Measurements from ENCODE around the gene FAT3. TPM values are rescaled to one million over a fixed set of nuclear protein-coding genes. Genes with fewer than 3 reads are reported as not detected.
A peak's percentile ranks its signal among the peaks of the same experiment; 100 is the strongest.

FAT3 gene
- total and polyA plus RNA-seq, 2 donors from 2014 or later: 0.09 to 2.6 TPM

GRCh38 chr11:92225568-92226330 is 1.1 kb downstream of the FAT3 start:
- Histone ChIP-seq H3K27me3 (ENCODE audit: control insufficient read depth, insufficient read depth, low read length) (no peaks in the 10 kb centered on the region), H3K4me1 (ENCODE audit: control insufficient read depth in 2 of 3, insufficient read depth in 2 of 3, low read depth in 1 of 3, low read length in 3 of 3) (peaks cover 0 to 3% (median 0%) of the 10 kb centered on the region in 3 donors), H3K4me3 (ENCODE audit: low read length in 3 of 3) (peak overlapping the region in 2 of 3 donors; percentile 37 to 42), H3K9ac (ENCODE audit: low read length in 3 of 3) (no peak overlapping the region), H3K36me3 (ENCODE audit: control insufficient read depth in 2 of 3, insufficient read depth in 3 of 3, low read length in 3 of 3) (no peaks in the 10 kb centered on the region), H3K27ac (ENCODE audit: low read depth in 2 of 2, low read length in 2 of 2) (no peak overlapping the region), H3K9me3 (ENCODE audit: control insufficient read depth in 2 of 3, insufficient read depth in 1 of 3, low read length in 3 of 3) (no peaks in the 10 kb centered on the region)
- intact Hi-C loops (cut with DNase I): no loop called here
- peak; percentile 72 to 83 (median 79) for DNase-seq
- no peak for FAIRE-seq
- TF ChIP-seq, protein P1, sequence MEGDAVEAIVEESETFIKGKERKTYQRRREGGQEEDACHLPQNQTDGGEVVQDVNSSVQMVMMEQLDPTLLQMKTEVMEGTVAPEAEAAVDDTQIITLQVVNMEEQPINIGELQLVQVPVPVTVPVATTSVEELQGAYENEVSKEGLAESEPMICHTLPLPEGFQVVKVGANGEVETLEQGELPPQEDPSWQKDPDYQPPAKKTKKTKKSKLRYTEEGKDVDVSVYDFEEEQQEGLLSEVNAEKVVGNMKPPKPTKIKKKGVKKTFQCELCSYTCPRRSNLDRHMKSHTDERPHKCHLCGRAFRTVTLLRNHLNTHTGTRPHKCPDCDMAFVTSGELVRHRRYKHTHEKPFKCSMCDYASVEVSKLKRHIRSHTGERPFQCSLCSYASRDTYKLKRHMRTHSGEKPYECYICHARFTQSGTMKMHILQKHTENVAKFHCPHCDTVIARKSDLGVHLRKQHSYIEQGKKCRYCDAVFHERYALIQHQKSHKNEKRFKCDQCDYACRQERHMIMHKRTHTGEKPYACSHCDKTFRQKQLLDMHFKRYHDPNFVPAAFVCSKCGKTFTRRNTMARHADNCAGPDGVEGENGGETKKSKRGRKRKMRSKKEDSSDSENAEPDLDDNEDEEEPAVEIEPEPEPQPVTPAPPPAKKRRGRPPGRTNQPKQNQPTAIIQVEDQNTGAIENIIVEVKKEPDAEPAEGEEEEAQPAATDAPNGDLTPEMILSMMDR (IDR thresholded peaks at IDR 0.05; ENCODE audit: borderline replicate concordance, extremely low read depth, insufficient read depth): no peak

DNA sequence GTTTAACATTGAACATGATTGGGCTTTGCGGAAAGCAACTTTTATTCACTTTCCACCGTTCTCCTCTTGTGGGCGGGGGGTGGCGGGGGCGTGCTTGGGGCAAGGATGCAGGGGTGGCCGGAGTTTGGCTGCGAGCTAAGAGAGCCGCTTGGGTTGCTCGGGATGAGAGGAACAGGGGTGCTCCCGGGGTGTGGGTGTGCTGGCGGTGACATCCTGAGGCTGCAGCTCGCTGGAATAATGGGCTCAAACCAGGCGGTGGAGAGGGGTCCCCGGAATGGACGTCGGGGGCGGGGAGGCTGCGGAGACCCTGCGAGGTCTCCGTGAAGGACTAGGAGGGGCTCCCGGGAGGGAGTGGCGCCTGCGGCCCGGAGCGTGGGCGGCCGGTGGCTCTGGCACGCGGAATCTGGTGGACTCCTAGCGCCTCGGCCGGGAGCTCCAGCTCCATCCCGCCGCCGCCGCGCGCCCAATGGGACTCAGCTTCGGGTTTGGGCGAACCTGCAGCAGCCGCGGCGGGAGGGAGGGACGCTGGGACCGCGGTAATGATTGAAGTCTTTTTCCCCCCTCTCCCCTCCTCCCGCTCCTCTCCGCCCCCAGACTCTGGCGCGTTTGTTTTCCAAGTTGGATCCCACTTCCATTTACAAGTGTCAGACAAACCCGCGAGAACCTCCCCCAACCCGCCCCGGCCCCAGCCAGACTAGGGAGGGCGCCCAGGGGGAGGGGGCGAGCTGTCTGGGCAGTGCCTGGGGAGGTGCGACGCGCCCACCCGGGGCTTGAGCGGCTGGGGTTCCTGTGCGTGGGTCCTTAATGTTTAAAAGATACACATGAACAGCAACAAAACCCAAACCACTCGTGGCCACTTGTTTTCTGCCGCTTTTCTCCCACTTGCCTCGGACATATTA is 2.0 kb downstream of the FAT3 start:
- FAIRE-seq (no peak), DNase-seq (peak; percentile 71 to 84 (median 76))
- TF ChIP-seq, protein P1 (IDR thresholded peaks at IDR 0.05; ENCODE audit: borderline replicate concordance, extremely low read depth, insufficient read depth): no peak
- peaks cover 0 to 3% (median 0%) of the 10 kb centered on the region in 3 donors for H3K4me1 ChIP-seq (ENCODE audit: control insufficient read depth in 2 of 3, insufficient read depth in 2 of 3, low read depth in 1 of 3, low read length in 3 of 3)
- H3K27ac ChIP-seq (ENCODE audit: low read depth in 2 of 2, low read length in 2 of 2): no peak overlapping the region
- H3K36me3 ChIP-seq (ENCODE audit: control insufficient read depth in 2 of 3, insufficient read depth in 3 of 3, low read length in 3 of 3): no peaks in the 10 kb centered on the region
- intact Hi-C loops (cut with DNase I): no loop called here
- H3K9me3 ChIP-seq (ENCODE audit: control insufficient read depth in 2 of 3, insufficient read depth in 1 of 3, low read length in 3 of 3): no peaks in the 10 kb centered on the region
- no peak overlapping the region for H3K9ac ChIP-seq (ENCODE audit: low read length in 3 of 3)
- H3K4me3 ChIP-seq (ENCODE audit: low read length in 3 of 3): peak overlapping the region in 2 of 3 donors; percentile 37 to 40
- H3K27me3 ChIP-seq (ENCODE audit: control insufficient read depth, insufficient read depth, low read length): no peaks in the 10 kb centered on the region

DNA sequence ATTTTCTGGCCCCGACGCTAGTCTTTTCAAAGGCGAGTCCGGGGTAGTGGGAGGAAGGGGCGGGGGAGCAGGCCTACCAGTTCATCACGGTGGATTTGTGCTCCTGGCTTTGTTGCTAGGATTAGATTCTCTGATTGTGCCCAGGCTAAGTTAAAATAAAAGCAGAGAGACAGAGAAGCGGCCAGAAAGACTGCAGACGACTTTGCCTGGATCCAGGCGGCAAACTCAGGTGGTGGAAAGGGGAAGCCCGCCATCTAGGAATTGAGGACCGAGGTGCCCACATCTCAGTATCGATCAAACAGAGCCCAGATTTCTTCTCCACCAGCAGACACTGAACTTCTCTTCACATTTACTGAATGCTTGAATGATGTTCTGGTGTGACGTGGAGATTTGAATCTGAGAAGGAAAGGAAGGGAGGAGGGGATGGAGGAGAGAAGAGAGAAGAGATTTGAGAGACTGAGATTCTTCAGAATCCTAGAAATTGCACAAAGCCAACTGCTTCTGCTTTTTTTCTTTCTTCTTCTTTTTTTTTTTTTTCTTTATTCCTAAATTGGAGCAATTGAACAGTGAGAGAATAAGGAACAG is 2.7 kb downstream of the FAT3 start:
- Histone ChIP-seq H3K4me1 (ENCODE audit: control insufficient read depth in 2 of 3, insufficient read depth in 2 of 3, low read depth in 1 of 3, low read length in 3 of 3) (peaks cover 0 to 3% (median 0%) of the 10 kb centered on the region in 3 donors), H3K9ac (ENCODE audit: low read length in 3 of 3) (no peak overlapping the region), H3K4me3 (ENCODE audit: low read length in 3 of 3) (peak overlapping the region in 1 of 3 donors; percentile 22), H3K36me3 (ENCODE audit: control insufficient read depth in 2 of 3, insufficient read depth in 3 of 3, low read length in 3 of 3) (no peaks in the 10 kb centered on the region), H3K27me3 (ENCODE audit: control insufficient read depth, insufficient read depth, low read length) (no peaks in the 10 kb centered on the region), H3K27ac (ENCODE audit: low read depth in 2 of 2, low read length in 2 of 2) (no peak overlapping the region), H3K9me3 (ENCODE audit: control insufficient read depth in 2 of 3, insufficient read depth in 1 of 3, low read length in 3 of 3) (no peaks in the 10 kb centered on the region)
- TF ChIP-seq, protein P1 (IDR thresholded peaks at IDR 0.05; ENCODE audit: borderline replicate concordance, extremely low read depth, insufficient read depth): no peak
- FAIRE-seq: no peak
- intact Hi-C loops (cut with DNase I): no loop called here
- peak in 3 of 5 donors; percentile 53 to 65 (median 62) for DNase-seq
